Right forelimb (tissue), 1 donor: ENCODE measurements around the gene LTC4S.

Experiments
- DNase-seq: peaks from one replicate; pipeline ENCODE4 v3.0.0-alpha.2; 2018

The LTC4S gene

DNA sequence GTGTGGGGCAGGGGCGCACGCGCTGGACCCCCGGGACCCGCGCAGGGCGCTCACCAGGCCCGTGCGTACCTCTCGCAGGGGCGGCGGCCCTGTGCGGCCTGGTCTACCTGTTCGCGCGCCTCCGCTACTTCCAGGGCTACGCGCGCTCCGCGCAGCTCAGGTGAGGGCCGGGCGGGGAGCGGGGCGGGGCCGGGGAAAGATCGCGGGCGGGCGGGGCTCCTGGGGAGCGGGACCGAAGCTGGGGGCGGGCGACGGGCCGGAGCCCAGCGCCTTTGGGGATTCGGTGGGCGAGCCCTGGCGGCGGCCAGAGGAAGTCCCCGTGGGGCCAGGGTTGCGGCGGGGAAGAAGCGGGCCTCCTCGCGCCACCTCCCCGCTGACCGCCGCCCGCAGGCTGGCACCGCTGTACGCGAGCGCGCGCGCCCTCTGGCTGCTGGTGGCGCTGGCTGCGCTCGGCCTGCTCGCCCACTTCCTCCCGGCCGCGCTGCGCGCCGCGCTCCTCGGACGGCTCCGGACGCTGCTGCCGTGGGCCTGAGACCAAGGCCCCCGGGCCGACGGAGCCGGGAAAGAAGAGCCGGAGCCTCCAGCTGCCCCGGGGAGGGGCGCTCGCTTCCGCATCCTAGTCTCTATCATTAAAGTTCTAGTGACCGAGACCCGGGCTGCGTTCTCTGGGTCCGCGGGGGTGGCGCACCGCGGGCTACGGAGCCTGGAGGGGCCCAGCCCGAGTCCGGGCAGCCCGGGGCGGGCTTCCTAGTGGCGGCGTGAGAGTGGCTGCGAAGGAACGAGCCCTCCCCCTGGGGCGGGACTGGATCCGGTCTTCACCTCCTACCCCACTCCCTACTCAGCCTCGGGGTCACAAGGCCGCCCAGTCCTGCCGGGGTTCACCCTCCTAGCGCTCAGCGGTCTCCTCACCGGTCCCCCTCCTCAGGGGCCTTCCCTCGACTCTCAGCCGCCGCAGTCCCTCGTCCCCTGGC is 2.4 kb downstream of the LTC4S start:
- DNase-seq = peak; percentile 85

DNA sequence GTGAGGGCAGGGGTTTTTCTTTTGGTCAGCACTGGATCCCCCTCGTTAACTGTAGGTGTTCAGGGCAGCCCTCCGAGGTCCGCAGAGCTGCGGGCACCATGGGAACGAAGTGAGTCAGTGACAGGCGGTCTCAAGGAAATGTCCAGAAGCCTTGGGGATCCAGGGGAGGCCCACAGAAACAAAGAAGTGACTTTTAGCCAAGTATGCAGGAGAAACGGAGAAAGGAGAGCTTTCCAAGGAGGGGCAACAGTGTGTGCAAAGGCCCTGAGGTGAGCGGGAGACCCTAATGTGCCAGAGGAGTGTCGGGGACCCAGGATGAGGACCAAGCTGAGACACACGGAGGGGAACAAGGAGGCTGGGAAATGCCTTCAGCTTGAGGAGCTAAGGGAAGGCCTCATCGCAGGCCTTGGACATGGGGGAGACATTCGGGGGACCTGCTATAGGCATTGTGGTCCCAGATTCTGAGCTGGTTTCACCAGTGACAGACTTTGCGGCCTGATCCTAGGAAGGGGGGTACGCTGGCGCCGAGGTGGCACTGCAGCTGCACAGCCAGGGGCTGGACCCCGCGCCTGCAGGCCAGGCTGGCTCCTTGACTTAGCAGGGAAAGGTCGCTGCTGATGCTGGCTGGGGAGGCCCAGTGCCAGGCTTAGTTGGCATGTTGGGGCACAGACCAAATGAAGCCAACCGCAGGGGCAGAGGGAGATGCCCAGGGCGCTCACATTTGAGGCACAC is 3.3 kb downstream of the LTC4S start:
- DNase-seq = no peak

DNA sequence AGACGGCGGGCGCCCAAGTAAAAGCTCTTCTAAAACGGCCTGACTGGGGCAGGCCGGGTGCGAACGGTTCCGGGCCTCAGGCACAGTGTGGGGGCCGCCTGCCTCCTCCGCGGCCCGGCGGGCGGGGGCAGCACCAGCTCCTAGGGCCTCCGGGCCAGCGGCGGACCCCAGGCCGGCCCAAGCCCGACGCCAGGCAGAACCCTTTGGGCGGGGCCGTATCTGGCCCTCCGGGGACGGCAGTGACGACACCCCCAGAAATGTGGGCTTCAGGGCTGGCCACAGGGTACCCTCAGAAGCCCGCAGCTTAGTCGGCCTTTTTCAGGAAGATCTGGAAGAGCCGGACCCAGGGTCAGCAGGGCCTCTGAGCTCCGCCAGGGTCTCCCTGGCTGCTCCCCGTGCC is 4.0 kb downstream of the LTC4S start:
- DNase-seq = no peak

DNA sequence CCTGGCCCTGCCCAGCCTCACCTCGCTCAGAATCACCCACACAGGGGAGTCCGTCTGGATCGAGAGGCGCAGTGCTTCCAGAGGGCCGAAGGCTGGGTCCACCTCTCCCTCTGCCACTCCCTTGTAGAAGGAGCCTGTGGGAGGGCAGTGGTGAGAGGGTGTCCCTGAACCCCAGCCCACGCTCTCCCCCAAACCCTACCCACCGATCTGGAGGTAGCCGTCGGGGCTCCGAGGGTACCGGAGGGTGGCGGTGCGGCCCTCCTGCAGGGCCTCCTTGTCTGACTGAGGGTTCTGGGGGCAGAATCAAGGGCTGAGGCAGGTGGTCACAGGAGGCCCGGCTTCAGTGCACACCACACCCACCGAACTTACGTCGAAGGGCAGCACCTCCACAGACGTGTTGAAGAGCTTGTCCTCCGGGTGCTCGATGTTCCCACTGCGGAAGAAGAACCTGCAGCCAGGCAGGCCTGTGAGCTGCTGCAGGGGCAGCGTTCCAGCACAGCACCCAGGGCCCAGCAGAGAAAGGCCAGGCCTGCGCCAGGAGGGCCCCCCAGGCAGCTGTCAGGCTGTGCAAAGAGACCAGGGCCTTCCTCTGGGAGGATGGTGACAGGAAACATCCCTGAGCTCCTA is 4.5 kb downstream of the LTC4S start:
- DNase-seq = no peak

DNA sequence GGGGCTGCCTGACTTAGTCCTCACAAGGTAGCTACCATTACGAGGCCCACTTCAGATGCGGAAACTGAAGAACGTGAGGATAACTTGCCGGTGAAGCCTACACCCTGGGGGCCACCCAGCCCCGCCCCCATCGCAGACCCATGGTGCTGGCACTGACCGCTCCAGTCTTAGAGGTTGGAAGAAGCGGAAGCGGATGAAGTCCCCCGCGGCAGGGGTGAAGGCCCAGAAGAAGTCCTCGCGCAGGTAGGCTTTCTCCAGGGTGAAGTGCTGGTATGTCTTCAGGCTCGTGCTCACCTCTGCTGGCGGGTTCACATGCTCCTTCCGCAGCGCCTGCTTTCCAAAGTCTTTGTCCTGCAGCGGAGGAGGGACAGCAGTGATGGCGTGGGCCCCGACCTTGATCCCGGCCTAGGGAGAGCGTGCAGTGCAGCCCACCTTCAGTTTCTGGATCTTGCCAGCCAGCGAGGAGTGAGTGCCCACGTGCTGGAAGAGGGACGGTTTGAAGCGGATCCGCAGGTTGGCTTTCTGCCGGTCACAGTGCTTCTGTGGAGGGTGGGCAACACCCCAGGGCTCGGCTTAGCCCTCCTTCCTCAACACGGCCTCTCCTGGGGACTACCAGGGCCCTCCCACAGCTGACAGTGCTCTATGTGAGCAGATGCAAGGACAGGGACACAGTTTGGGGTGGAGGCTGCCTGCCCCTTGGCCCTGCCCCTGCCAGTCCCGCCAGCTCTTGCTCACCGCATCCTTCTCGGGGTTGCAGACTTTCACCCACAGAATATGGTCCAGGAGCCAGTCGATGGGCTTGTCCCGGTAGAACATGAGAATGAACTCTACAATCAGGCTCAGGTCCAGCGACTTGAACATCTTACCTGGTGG is 5.2 kb downstream of the LTC4S start:
- peak; percentile 45 for DNase-seq

DNA sequence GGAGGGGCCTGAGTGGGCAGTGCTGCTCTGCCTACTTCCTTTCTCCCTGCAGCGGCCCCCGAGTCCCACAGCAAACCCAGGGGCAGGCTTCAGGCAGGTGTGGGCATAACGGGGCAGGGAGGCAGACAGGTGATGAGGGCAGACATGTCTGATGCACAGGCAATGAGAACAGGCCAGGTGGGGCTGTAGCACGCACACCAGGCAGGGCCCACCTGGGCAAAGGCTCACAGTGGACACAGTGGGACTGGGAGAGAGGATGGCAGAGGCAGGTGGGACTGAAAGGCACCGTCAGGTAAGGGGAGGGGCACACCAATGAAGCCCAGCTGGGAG is 5.8 kb downstream of the LTC4S start:
- DNase-seq = no peak

DNA sequence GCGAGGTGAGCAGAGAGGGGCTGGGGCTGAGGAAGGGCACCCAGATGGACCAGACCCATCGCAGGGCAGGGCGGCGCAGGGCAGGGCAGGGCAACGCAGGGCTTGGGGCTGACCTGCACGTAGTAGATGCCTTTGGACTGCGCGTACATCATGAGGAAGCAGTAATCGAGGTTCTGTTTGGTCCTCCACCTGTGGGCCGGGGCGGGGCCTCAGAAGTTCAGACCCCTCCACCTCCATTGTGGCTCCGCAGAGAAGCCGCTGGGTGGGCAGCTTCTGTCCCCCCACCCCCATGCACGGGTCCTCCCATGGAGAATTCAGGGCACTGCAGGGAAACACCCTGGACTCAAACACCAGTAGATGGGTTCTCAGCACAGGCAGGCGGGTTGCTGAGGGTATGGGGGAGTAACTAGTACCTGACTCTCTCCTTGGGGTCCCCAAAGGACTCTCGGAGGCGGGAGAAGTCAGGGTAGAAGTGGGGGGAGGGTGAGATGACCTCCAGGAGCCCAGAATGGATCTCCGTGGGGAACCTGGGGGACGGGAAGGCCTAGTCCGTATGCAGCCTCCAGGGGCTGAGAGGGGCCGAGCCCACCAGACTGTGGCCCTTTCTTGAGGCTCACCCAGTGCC is 6.4 kb downstream of the LTC4S start:
- DNase-seq = no peak

DNA sequence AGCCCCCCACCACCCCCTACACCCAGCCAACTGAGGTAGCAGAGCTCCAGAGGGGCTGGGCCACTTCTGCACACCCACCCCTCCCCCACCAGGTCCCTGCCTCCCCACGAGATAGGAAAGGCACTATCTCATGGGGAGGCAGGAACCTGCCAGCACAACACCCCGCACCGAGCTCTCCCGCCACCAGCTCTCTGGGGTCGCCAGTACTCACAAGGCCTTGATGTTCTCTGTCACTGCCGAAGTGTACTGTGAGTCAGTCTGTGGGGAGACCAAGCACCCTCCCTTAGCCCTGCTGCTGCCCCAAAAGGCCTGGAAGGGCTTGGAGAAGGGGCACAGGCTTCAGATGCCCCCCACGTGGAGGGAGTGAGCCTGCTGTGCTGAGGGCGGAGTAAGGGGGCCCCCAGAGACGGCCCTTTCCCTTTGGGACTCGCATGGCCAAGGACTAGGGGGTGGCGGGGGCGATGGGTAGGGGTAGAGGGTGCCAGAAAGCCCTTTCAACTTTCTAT is 7.0 kb downstream of the LTC4S start:
- no peak for DNase-seq

DNA sequence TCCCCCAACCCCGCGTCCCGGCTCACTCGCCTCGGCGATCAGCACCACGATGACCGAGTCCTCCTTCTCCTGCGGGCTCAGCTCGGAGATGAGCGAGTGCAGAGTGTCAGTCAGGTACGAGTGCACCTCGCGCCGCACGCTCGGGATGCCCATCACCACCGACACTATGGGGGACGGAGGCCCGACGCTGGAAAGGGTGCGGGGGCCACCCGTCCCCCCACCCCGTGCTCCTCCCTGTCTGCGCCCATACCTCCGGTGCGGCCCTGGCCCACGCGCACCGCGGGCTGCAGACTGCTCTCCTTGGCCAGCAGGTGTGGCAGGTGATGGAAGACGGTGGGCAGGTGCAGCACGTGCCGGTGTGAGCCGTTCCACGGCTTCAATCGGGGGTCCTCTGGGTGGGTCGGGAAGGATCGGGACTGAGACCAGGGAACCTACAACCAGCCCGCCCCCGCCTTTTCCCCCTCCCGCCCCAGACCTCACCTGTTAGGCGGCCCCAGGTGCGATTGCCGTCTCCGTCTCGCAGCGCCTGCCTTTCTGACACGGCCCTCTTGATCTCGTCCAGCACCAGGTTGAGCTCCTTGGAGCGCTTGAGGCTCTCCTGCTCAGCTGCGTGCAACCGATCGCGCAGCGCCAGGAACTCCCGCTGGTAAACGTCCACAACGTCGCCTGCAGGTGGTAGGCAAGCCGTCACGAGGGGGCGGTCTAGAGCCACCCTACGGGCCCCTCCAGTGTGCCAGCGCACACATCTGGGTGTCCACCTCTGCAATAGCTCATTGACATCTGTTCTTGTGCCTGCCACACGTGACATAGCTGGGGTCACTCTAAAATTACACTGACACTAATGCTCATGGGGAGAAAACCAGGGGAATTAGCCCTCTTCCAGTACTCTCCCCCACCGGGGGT is 7.8 kb downstream of the LTC4S start:
- DNase-seq = peak; percentile 73

DNA sequence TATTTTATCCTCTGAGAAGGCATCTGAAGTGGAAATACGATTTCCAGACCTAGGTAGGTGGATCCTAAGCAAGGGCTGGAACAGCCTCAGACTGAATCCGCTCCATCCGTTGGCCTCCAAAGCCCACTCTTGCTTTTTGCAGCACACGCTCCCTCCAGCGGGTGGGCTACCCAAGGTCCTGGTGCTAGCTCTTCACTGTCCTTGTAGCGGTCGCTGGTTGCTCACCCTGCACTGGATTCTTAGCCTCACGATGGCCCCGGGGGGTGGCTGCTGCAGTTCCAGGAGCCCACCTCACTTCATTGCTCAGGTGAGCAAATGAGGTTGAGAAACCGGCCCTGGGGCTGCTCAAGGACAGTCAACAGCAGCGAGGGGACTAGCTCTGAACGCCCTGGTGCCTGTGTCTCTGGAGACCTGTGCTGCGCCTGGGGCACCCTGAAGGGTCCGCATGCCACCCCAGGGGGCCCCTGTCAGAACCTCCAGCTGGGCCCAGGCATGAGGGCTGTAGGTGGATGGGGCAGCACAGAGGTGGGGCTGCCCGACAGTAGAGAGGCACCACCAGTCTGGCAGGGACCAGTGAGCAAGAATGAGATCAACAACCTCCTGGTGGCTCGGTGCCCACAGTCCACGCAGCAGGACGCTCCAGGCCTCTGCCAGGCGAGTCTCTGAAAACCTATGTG is 8.6 kb downstream of the LTC4S start:
- DNase-seq = no peak

DNA sequence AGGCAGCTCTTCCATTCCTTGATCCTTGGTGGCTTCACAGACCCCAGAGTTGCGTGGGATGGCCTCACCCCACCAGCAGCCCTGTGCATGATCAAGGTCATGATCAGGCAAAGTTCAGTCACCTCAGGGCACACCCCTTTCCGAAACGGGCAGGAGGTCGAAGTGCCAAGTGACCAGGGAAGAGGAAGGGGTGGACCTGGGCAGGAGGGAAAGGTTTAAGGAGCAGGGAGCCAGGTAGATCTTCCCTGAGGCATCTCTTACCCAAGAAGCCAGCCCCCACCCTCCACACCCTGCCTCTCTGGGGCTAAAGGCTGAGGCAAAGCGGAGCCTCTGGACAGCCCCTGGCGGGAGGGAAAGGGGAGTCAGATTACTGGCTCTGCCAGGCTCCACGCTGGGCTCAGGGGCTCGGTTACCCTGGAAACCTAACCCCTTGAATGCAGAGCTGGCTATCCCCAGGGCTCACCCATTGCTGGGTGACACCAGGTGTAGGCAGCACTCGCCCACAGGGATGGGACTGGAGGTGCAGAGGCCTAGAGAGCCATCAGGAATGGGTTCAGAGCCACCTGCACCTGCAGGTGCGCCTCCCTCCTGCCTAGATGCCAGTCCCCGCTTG is 9.3 kb downstream of the LTC4S start:
- no peak for DNase-seq

DNA sequence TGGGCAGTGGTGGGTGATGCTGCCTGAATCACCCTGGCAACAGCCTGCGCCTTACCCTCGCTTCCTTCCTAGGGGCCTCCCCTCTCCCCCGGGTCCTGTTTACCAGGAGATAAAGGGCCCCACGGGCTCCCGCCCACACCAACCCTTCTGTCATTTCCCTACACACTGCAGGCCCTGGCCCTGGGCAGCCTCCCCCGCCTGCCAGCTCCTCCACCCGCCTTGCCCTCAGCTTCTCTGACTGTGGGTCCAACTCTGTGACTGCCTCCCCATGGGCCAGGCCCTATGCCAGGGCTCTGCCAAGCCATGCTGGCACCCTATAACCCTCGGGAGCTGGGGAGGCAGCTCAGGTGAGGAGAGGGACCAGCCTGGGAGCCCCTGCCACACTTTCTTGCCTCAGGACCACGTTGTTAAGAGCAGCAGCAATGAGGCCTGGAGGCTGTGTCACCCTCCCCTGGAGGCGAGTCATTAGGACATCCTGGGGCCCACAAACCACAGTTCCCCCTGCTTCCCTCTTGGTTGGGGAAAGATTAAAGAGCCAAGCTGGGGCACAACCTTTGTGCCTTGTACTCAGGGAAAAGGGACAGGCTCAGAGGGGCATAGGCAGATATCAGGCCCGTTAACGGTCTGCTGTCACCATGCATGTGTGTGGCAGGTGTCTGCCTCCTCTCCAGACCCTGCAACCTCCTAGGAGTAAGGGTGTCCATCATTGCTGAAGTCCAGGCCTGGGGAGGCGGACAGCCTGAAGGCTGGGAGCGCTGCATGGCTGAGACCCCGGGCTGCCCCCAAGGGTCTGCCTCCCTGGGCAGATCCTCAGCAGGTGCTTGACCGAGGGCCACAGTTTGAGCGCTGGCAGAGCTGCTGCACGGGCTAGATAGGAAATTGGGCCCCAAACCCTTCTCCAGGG is 10.1 kb downstream of the LTC4S start:
- no peak for DNase-seq

DNA sequence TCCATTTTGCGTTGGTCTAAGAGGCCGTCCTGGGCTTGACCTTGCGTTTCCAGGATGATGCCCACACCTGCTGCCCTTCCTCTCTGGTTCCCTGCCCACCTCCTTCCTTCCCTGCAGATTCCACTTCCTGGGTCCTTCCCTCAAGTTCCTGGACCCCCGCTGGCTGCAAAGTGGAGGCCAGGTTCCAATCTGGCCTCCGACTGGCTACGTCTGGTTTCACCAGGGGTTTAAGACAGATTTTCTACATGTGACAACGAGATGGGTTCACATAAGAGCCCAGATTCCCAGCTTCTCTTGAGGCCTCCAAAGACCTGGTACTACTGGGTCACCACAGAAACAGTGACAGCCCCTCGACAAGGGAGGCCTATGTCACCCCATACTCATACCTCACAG is 10.8 kb downstream of the LTC4S start:
- no peak for DNase-seq

DNA sequence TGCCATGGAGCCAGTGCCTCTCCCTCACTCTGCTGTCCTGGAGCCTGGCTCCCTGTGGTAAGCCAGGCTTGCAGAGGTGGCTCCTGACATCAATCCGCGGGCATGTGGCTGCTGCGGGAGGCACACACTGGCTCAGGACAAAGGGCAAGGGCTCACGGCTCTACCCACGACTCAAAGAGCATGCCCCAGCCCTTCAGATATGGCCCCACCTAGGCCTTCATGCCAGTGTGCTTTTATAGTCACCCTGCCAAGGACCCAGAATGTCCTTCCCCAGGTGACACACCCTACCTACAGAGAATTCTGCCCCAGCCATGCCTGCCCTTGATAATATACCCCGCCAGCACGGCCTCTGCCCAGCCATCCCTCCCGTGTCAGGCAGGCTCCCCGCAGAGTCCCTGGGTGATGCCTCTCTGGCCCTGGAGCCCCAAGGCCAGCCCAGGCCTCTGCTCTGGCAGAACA is 11.3 kb downstream of the LTC4S start:
- DNase-seq = no peak

DNA sequence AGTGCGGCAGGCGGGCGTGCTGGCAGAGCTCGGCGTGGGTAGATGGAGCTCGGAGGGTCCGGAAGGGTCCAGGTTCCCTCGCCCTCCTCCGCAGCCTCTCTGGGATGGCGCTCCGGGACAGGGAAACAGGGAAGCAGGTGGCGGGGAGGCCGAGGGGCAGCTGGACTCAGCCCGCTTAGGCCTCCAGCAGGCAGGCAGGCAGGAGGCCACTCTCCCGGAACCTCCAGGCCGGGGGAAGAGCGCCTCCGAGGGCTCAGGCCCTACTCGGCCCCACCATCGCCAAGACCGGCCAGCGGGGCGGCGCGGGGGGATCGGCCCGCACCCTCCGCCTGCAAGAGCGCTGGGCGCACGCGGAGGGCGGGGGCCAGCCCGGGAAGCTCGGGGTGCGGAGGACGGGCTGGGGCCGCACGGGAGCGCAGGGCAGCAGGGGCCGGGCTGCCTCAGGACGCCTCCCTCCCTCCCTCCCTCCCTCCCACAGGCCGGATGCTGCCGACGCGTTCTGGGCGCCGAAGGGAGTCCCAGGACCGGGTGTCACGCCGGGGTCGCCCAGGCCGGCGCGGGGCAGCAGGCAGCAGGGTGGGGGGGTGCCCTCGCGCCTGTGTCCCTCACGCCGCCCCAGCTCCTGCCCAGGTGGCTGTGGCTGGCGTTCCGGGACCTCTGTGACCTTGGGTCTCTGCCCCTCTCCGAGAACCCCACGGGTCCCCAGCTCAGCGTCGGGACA is 11.9 kb downstream of the LTC4S start:
- peak; percentile 64 for DNase-seq

DNA sequence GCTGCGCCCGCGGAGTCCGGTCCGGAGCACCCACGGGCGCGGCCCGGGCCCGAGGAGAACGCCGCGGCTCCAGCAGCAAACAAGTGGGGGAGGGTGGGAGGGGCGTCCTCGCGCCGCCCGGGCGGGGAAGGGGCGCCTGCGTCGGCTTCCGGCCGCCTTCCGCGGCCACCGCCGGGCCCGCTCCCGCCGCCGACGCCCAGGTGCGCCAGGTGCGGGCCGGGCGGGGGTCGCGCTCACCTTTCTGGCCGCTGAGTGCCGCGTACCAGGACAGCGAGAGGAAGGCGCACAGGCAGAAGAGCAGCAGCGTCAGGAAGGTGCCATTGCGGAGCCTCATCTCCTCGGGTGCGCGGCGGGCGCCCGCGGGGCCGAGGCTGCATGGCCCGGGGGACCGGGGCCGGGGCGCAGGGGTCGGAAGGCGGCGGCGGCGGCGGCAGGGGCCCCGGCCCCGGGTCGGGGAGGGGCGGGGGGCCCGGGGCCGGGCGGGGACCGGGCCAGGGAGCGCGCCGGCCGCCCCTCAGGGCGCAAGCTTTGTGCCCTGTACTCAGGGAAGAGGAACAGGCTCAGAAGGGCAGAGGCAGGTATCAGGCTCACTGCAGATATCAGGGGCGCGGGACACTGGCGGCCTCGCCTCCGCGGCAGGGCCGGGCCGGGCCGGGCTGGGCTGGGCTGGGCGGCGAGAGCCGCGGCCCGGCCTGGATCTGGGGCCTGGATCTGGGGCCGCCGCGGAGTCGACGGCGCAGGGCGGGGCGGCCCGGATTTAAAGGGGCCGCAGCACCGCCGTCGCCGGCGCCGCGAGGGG is 12.7 kb downstream of the LTC4S start, which contains the start of gene MGAT4B:
Gene MGAT4B, minus strand, starts transcription at position 617 of the 799 bp plus-strand sequence. Its CDS starts 283 bp downstream, at position 334.
- DNase-seq = peak; percentile 85
